CD4-positive, alpha-beta T cell (primary cell): ENCODE measurements around the gene SPRN. TPM values are rescaled to one million over a fixed set of nuclear protein-coding genes. Genes with fewer than 3 reads are reported as not detected.

Experiments used
- ATAC-seq: fragments of 200-7000 bp; cut with Tn5 transposase; one replicate; pipeline ENCODE4 v1.10.0; 2022; ENCODE audit warnings: mild to moderate bottlenecking; ENCODE audit not compliant: poor library complexity
- CTCF ChIA-PET: fragments of 350-600 bp; sonication (Branson Sonifier 250); formaldehyde crosslinking; loops from one replicate; lab custom pipeline; 2021; ENCODE audit warnings: antibody characterized with exemption, inconsistent platforms; lab: Charles Lee
- POLR2A ChIA-PET: fragments of 350-600 bp; sonication (Branson Sonifier 250); formaldehyde crosslinking; loops from one replicate; lab custom pipeline; 2021; ENCODE audit warnings: antibody characterized with exemption, inconsistent platforms; lab: Charles Lee
- DNase-seq, 14 experiments: peaks; one replicate each; pipeline ENCODE4 v3.0.0-alpha.2; 2013 to 2020; ENCODE audit warnings: mixed read lengths in 2 of 14
- H3K27ac ChIP-seq, 2 donors: one replicate each; pipeline versions ENCODE4 v1.5.1 to v1.7.0; 2013; ENCODE audit warnings: low read length in 2 of 2, low read depth in 1 of 2, mild to moderate bottlenecking in 1 of 2
- H3K27me3 ChIP-seq, 2 experiments: 1 replicate in 1 of 2; 2 replicates in 1 of 2; pipeline versions ENCODE4 v1.6.1 to v1.7.0; 2013; ENCODE audit warnings: low read length in 2 of 2, control low read depth in 1 of 2, mild to moderate bottlenecking in 1 of 2, moderate library complexity in 1 of 2; ENCODE audit not compliant: insufficient read depth in 2 of 2, control insufficient read depth in 1 of 2
- H3K36me3 ChIP-seq: one replicate; pipeline ENCODE4 v1.6.1; 2013; ENCODE audit warnings: low read length, control low read depth; ENCODE audit not compliant: insufficient read depth
- H3K4me1 ChIP-seq: one replicate; pipeline ENCODE4 v1.6.1; 2013; ENCODE audit warnings: low read length, control low read depth; ENCODE audit not compliant: insufficient read depth
- H3K4me3 ChIP-seq: one replicate; pipeline ENCODE4 v1.5.1; 2013; ENCODE audit warnings: mild to moderate bottlenecking, low read length, moderate library complexity
- H3K9me3 ChIP-seq, 2 experiments: 1 replicate in 1 of 2; 2 replicates in 1 of 2; pipeline versions ENCODE4 v1.6.1 to v1.7.0; 2013; ENCODE audit warnings: low read length in 2 of 2, mild to moderate bottlenecking in 2 of 2, control low read depth in 1 of 2, moderate library complexity in 1 of 2; ENCODE audit not compliant: control insufficient read depth in 1 of 2, insufficient read depth in 1 of 2
- H3K27ac Mint-ChIP-seq: one replicate; pipeline ENCODE4 v1.8.0; 2020; ENCODE audit warnings: mixed read lengths
- H3K27me3 Mint-ChIP-seq: one replicate; pipeline ENCODE4 v1.8.0; 2021; ENCODE audit warnings: mixed read lengths
- H3K36me3 Mint-ChIP-seq: one replicate; pipeline ENCODE4 v1.8.0; 2021; ENCODE audit warnings: low read depth, mixed read lengths
- H3K4me1 Mint-ChIP-seq: one replicate; pipeline ENCODE4 v1.8.0; 2021; ENCODE audit warnings: low read depth, mixed read lengths
- H3K4me3 Mint-ChIP-seq: one replicate; pipeline ENCODE4 v1.8.0; 2020; ENCODE audit warnings: mild to moderate bottlenecking, mixed read lengths
- H3K9me3 Mint-ChIP-seq: one replicate; pipeline ENCODE4 v1.8.0; 2020; ENCODE audit warnings: mixed read lengths
- CTCF ChIP-seq: fragments of 200-600 bp; IDR thresholded peaks from one replicate; pipeline ENCODE4 v1.8.0; 2022; ENCODE audit warnings: antibody characterized with exemption, mild to moderate bottlenecking
- intact Hi-C, 2 experiments: fragments of 100-400 bp; cut with DNase I in 1 of 2; cut with micrococcal nuclease in 1 of 2; formaldehyde crosslinking; loops; one replicate each; pipeline versions ENCODE4 v1.15.1 to v1.9.0; 2023 to 2025; cut with DNase I, micrococcal nuclease
- total RNA-seq, 174 experiments: library from RNA in 2 of 174; stranded (reverse) in 2 of 174; gene quantifications; one replicate each; pipeline ENCODE4 v1.2.3 and lab custom pipeline; 2021 to 2026

The SPRN gene
- total RNA-seq, 2 experiments from 2014 or later = not detected

- Mint-ChIP-seq H3K36me3 (peaks cover 14% of the 10 kb centered on the region), H3K27ac (peak overlapping the region; percentile 93), H3K27me3 (no peaks in the 10 kb centered on the region), H3K4me1 (peaks cover 57% of the 10 kb centered on the region), H3K9me3 (no peaks in the 10 kb centered on the region), H3K4me3 (peak overlapping the region; percentile 48)
- no peaks in the 10 kb centered on the region for H3K27me3 ChIP-seq
- ChIA-PET CTCF (no interaction called here), POLR2A (interaction anchor here (0.6 to 2.6 kb wide), 2 partner anchors 13 to 84 kb away, joined by 6 to 19 read pairs; partner anchors contain the start of gene PAOX)
- no peak for TF ChIP-seq CTCF
- H3K4me1 ChIP-seq = peaks cover 66% of the 10 kb centered on the region
- ATAC-seq = no peak
- no peak overlapping the region for H3K4me3 ChIP-seq
- peaks cover 8% of the 10 kb centered on the region for H3K36me3 ChIP-seq
- no peak for DNase-seq
- intact Hi-C loops = loop anchor here (5.0 kb wide), 3 partner anchors 54 to 129 kb away; partner anchors contain the start of gene CALY (in 1 of the 2)
- no peaks in the 10 kb centered on the region for H3K9me3 ChIP-seq
- H3K27ac ChIP-seq = peak overlapping the region; percentile 23 to 72
These were observed 33.2 kb downstream of the SPRN start for GRCh38 chr10:133391249-133391635.

GRCh38 chr10:133390597-133391248, 33.7 kb downstream of the SPRN start:
- H3K4me1 Mint-ChIP-seq = peaks cover 55% of the 10 kb centered on the region

More at GRCh38 chr10:133390597-133391248, 33.7 kb downstream of the SPRN start:
- Histone ChIP-seq H3K27ac (peak overlapping the region; percentile 70 to 72), H3K9me3 (no peaks in the 10 kb centered on the region), H3K27me3 (no peaks in the 10 kb centered on the region), H3K36me3 (peaks cover 3% of the 10 kb centered on the region), H3K4me3 (no peak overlapping the region), H3K4me1 (peaks cover 66% of the 10 kb centered on the region)
- DNase-seq (no peak), ATAC-seq (no peak)
- ChIA-PET CTCF (interaction anchor here (0.8 to 1.6 kb wide), 2 partner anchors 32 to 61 kb away, joined by 3 to 9 read pairs; no protein-coding TSS in a partner anchor), POLR2A (interaction anchor here (0.6 to 2.6 kb wide), 6 partner anchors 12 to 83 kb away, joined by 3 to 19 read pairs (median 7); partner anchors contain the start of genes CALY, ECHS1, FUOM and PAOX)
- no peaks in the 10 kb centered on the region for H3K9me3 Mint-ChIP-seq
- H3K4me3 Mint-ChIP-seq = peak overlapping the region; percentile 91
- peaks cover 12% of the 10 kb centered on the region for H3K36me3 Mint-ChIP-seq
- intact Hi-C loops = loop anchor here (5.0 kb wide), 3 partner anchors 53 to 128 kb away; partner anchors contain the start of gene CALY (in 1 of the 2)
- H3K27me3 Mint-ChIP-seq = no peaks in the 10 kb centered on the region
- peak overlapping the region; percentile 93 for H3K27ac Mint-ChIP-seq
- TF ChIP-seq CTCF = no peak
